Astrocyte of the cerebellum (primary cell): Measurements from ENCODE around the gene SLC16A5.

Experiments
- DNase-seq: peaks from one replicate; pipeline ENCODE4 v3.0.0-alpha.2; 2011; ENCODE audit warnings: low read depth
- H3K4me3 ChIP-seq: 2 replicates; pipeline ENCODE4 v1.5.1; 2011; ENCODE audit warnings: mild to moderate bottlenecking, low read depth, low read length, moderate library complexity
- in situ Hi-C: cut with HindIII; loops from 2 replicates; pipeline ENCODE4 v1.10.0; 2017; ENCODE audit warnings: low sequenced_read_pairs
- TF ChIP-seq, protein P1 (sequence below): IDR thresholded peaks from 2 replicates; pipeline ENCODE4 v1.5.1; 2012; ENCODE audit warnings: low read length, low read depth, moderate library complexity, mild to moderate bottlenecking; ENCODE audit errors: missing control alignments

Gene SLC16A5

GRCh38 chr17:75073618-75074047 is 14.1 kb upstream of the SLC16A5 start:
- no peak for DNase-seq
- no peak overlapping the region for H3K4me3 ChIP-seq
- in situ Hi-C loops, result no loop called here
- TF ChIP-seq, protein P1, sequence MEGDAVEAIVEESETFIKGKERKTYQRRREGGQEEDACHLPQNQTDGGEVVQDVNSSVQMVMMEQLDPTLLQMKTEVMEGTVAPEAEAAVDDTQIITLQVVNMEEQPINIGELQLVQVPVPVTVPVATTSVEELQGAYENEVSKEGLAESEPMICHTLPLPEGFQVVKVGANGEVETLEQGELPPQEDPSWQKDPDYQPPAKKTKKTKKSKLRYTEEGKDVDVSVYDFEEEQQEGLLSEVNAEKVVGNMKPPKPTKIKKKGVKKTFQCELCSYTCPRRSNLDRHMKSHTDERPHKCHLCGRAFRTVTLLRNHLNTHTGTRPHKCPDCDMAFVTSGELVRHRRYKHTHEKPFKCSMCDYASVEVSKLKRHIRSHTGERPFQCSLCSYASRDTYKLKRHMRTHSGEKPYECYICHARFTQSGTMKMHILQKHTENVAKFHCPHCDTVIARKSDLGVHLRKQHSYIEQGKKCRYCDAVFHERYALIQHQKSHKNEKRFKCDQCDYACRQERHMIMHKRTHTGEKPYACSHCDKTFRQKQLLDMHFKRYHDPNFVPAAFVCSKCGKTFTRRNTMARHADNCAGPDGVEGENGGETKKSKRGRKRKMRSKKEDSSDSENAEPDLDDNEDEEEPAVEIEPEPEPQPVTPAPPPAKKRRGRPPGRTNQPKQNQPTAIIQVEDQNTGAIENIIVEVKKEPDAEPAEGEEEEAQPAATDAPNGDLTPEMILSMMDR, result no peak

DNA sequence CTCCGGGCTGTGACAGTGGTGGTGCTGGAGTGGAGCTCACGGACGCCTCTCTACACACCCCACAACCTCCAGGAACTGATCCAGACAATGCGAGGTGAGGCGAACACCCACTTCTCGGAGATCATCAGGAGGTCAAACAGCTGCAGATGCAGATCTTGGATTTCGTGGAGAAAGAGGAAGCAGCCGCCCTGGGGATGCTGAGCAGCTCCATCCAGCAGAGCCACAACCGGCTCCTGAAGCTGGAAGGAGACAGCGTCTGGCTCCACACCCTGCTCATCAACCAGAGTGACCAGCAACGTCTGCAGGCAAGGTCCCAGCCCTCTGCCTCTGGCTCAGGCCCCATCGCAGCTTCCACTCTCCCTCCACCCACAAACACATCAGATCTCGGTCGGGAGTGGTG is 13.2 kb upstream of the SLC16A5 start:
- TF ChIP-seq, protein P1, result no peak
- no peak for DNase-seq
- in situ Hi-C loops, result no loop called here
- H3K4me3 ChIP-seq, result no peak overlapping the region

- in situ Hi-C loops, result no loop called here
- TF ChIP-seq, protein P1, result no peak
- DNase-seq, result no peak
- H3K4me3 ChIP-seq, result no peak overlapping the region
These were observed 12.0 kb upstream of the SLC16A5 start for GRCh38 chr17:75075597-75076336.

- DNase-seq, result no peak
- no peak overlapping the region for H3K4me3 ChIP-seq
- TF ChIP-seq, protein P1, result no peak
- in situ Hi-C loops, result no loop called here
These were observed 10.7 kb upstream of the SLC16A5 start for GRCh38 chr17:75077072-75077495.

- no peak overlapping the region for H3K4me3 ChIP-seq
- TF ChIP-seq, protein P1, result no peak
- in situ Hi-C loops, result no loop called here
- DNase-seq, result no peak
These were observed 10.1 kb upstream of the SLC16A5 start for GRCh38 chr17:75077496-75078283.

DNA sequence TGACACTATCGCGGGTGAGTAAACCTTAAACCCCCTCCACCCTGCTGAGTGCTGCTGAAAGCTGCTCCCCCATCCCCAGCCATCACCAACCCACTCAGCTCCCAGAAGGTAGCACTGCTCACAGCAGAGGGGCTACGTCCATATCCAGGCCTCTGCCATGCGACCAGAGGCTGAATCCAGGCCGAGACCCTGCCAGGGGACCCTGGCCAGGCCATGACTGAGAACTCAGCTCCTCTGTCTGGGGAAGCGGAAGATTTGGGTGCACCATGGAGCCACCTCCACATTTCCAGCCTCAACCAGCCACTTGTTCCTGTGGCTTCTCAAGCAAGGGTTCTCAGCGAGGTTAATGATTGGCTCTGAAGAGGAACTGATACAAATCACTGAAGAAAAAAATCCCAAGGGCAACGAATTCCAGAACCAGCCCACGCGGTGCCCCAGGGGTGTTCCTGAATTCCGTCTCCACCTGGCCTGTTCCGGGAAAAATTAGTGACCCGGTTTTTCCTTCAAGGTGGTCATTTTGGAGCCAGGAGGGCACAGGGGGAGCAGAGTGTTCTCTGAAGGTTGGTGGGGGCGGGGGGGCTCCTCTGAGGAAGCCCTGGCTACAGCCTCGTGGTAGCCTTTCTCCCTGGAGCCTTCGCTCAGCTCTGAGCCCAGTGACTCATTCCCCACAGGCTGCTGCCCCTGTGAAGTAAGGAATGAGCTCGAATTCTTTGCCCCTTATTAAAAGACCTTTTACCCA is 9.3 kb upstream of the SLC16A5 start:
- peak; percentile 54 for DNase-seq
- TF ChIP-seq, protein P1, result no peak
- H3K4me3 ChIP-seq, result no peak overlapping the region
- in situ Hi-C loops, result no loop called here
